Stimulated activated CD8-positive, alpha-beta memory T cell treated with anti-CD3 and anti-CD28 coated beads, Interleukin-12 subunit alpha, Interleukin-12 subunit beta, amount 100 ng/mL, for 4 hours (primary cell): ENCODE data around the gene SGMS1.
A peak's percentile ranks its signal among the peaks of the same experiment; 100 is the strongest.
"Not testable (repeated sequence)": the region's sequence is repeated elsewhere in the genome, so short reads cannot be mapped to it uniquely, and the experiment has no call there.

Source experiments
- DNase-seq: peaks from one replicate; pipeline ENCODE4 v3.0.0-alpha.2; 2020; ENCODE audit warnings: low read depth

The SGMS1 gene

DNA sequence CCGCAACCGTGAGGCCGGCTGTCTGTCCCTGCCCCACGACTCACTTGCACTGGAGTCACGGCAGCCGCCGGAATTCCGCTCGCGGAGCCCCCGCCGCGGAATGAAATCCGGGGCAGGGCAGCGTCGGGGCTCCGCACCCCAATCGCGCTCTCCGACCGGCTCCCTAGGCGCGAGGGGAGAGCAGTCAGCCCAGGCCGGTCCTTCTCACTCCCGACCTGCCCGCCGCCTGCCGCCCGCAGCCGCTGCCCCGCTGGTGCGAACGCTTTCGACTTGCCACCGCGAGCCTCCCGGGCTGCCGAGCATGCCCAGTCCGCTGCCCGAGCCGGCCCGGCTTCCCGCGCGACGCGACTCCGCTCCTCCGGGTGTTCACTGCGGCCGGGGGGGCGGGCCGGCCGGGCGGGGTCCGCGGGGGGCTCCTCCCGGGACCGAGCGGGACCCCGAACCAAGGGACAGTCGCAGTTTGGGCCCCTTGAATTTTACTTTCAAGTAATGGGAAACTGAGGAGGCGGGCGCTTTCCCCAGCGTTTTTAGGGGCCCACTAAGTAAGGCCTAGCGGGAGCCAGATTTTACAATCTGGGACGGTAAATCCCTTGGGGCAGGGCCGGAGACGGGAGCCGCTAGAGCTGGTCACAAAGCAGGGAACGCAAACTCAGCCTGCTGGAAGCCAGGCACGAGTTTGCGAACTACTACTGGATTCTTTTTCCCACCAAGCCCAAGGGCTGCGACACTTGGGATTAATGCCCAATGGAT, at the start of gene SGMS1:
SGMS1 (minus strand) TSS at position 294 of the 750 bp plus-strand sequence. CDS start 279,842 bp downstream, outside the sequence.
- DNase-seq, result peak; percentile 72

GRCh38 chr10:50672152-50672551, 48.4 kb upstream of the SGMS1 start:
- not testable (repeated sequence) for DNase-seq

GRCh38 chr10:50671645-50672044, 47.9 kb upstream of the SGMS1 start:
- DNase-seq, result not testable (repeated sequence)

- not testable (repeated sequence) for DNase-seq
These were observed 46.2 kb upstream of the SGMS1 start for GRCh38 chr10:50669957-50670356.

- not testable (repeated sequence) for DNase-seq
These were observed 43.6 kb upstream of the SGMS1 start for GRCh38 chr10:50667353-50667752.

DNA sequence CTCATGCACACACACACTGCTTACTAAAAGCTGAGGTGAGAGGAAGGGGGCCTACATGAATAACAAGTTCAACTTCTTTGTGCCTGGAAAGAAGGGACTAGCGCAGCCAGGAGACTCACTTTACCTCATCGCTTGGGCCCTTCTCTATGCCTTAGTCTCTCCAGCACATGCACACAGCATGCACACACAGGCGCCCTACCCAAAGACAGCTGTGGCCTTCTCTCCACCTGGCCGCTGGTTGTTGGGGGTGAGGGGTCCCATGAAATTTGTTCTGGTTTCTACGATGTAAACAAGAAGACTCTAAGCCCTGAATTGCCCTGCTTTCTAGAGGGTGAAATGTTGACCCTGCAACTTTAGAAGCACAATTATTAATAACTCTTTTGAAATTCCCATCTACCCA, 38.7 kb upstream of the SGMS1 start:
- not testable (repeated sequence) for DNase-seq

DNA sequence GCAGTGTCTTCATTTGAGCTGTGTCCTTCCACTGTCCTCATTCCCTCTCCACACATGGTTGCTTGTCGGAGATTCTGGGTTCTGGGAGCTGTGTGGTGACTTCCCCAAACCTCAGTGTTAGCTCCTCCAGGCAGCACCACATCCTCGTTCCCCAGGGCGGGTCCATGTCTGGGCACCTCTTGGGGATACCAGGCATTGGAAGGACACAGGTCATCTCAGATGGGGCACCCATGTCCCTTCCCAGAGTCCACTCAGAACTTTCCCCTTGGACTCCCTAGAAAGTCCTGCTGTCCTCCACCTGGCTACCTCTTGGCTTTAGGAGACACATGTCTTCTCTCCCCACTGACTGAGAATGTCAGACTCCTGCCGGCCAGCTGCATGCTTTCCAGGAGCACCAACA, 37.8 kb upstream of the SGMS1 start:
- DNase-seq, result not testable (repeated sequence)

- DNase-seq, result peak; percentile 24
These were observed 36.3 kb upstream of the SGMS1 start for GRCh38 chr10:50659865-50660730.

GRCh38 chr10:50659016-50659864, 35.5 kb upstream of the SGMS1 start:
- not testable (repeated sequence) for DNase-seq

DNA sequence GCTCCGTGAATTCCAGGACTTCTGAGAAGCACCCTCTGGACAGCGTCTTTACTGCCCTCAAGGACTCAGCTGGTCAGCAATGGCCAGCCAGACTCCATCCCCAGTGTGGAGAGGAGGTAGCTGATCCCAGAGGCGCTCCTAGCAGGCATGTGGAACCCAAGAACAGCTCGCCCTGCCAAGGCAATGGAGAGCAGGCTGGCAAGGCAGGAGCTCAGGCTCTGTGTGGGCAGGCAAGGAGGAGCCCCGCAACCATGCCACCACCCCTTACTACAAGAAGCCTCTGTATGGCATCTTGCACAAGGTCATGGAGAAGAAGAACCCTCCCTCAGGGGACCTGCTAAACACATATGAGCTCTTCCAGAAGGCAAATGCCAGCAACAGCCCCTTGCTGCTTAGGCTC, 34.4 kb upstream of the SGMS1 start:
- no peak for DNase-seq

GRCh38 chr10:50653758-50654157, 30.0 kb upstream of the SGMS1 start:
- DNase-seq, result no peak

- no peak for DNase-seq
These were observed 29.4 kb upstream of the SGMS1 start for GRCh38 chr10:50653142-50653541.

DNA sequence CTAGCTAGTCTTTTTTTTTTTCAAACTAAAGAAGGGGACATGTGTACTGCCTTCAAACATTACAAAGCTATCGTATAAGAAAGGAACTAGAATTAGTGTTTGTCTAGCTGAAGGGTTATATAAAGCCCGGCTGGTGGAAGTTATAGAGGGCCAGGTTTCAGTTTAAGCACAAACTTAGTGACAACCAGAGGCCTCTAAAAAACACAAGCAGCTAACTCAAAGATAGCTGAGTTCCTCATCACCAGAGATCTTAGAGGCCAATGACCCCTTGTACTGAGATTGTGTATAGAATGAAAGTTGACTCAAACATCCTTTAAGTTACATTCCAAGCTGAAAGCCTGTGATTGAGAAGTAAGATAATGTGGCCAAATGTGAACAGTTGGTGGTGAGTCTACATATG, 28.1 kb upstream of the SGMS1 start:
- DNase-seq, result no peak

- DNase-seq, result no peak
These were observed 26.7 kb upstream of the SGMS1 start for GRCh38 chr10:50650481-50650880.

- no peak for DNase-seq
These were observed 25.1 kb upstream of the SGMS1 start for GRCh38 chr10:50648935-50649227.

DNA sequence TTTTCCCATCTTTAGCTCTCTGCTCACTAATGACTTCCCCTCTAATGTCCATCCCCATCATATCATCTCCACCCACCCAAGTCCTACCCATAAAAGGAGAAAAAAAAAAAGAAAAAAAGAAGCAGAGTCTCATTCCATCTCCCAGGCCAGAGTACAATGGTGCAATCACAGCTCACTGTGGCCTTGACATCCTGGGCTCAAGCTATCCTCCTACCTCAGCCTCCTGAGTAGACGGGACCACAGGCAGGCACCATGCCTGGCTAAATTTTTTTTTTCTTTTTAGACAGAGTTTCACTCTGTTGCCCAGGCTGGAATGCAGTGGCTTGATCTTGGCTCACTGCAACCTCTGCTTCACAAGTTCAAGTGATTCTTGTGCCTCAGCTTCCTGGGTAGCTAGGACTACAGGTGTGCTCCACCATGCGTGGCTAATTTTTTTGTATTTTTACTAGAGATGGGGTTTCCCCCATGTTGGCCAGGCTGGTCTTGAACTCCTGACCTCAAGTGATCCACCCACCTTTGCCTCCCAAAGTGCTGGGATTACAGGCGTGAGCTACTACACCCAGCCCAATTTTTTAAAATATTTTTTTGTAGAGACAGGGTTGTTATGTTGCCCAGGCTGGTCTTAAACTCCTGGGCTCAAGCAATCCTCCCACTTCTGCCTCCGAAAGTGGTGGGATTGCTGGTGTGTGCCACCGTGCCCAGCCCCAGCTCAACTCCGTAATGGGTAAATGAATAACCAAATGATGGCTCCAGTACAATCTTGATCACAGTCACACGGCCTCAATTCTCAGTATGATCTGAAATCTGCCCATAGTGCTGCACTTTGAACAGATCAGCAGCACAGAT, 24.6 kb upstream of the SGMS1 start:
- no peak for DNase-seq

DNA sequence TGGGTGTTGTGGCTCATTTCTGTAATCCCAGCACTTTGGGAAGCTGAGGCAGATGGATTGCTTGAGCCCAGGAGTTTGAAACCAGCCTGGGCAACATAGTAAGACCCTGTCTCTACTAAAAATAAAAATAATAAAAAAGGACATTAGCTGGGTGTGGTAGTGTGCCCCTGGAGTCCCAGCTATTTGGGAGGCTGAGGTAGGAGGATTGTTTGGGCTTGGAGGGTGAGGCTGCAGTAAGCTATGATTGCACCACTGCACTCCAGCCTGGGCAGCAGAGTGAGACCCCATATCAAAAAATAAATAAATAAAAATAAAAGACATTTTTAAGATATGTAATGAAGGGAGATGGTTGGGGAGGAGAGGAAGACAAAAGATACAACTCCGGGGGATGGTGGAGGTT, 23.6 kb upstream of the SGMS1 start:
- not testable (repeated sequence) for DNase-seq

DNA sequence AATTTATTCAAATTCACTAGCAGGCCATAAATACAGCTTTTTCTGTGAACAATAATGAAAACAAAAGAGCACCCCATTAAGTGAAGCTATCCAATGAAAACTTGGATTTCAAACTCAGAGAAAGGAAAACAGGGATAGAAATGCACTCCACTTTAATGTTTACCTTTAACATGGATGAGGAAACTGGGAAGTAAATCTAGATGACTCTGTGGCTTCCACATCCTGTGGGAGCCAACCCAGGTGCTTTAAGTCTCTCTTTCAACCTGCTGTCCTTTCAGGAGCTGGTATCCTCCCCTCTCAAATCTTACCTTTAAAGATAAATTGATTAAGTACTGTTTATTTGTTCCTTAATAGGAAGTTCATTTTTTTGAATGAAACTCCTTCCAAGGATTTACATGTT, 21.5 kb upstream of the SGMS1 start:
- no peak for DNase-seq

GRCh38 chr10:50641626-50642025, 17.9 kb upstream of the SGMS1 start:
- no peak for DNase-seq

- no peak for DNase-seq
These were observed 16.5 kb upstream of the SGMS1 start for GRCh38 chr10:50640238-50640637.
